ENCODE results near the gene GBP1. TPM values are rescaled to one million over a fixed set of nuclear protein-coding genes. Genes with fewer than 3 reads are reported as not detected.

GBP1 gene
- total and polyA plus RNA-seq, 2 donors (not counting 3 experiments of a cell fraction or from before 2014, with no cell fraction given) = 11.6 to 28.0 TPM

DNA sequence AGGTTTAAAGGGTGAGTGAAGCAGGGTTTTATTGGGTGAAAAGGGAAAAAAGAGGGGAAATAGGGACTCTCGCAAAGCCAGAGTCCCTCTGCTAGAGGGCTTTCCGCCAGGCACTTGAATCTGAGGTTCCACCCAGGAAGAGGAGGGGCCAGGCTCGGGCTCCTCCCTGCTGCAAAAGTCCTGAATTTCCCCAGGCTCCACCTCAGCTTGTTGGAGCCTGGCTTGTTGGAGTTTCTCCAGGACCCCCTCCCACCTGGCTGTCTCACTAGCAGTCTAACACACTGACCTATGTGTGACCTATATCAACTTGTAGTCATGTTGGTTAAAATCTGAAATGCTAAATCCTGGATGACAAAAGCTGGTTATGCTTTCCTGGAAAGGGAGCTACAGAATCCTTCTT lies 35.4 kb upstream of the GBP1 start:
- intact Hi-C loops (cut with micrococcal nuclease) (no loop called here), dilution Hi-C loops (cut with MboI; ENCODE audit: extremely low pct_ligation_motif_present, low sequenced_read_pairs) (no loop called here)
- H3K4me2 ChIP-seq (ENCODE audit: insufficient read depth, low read length) = no peak overlapping the region
- H3K9me1 ChIP-seq (replicated peaks; ENCODE audit: control insufficient read depth, extremely low read depth, insufficient read depth, low read length) = no peaks in the 10 kb centered on the region
- no peaks in the 10 kb centered on the region for H3K79me2 ChIP-seq (ENCODE audit: control insufficient read depth, insufficient read depth, low read length)
- no peak overlapping the region for H3K9ac ChIP-seq (replicated peaks; ENCODE audit: extremely low read depth, insufficient read depth, low read length)
- TF ChIP-seq EZH2 (IDR thresholded peaks at IDR 0.05; ENCODE audit: borderline replicate concordance, low read depth, low read length, severe bottlenecking) (no peak), CTCF (IDR thresholded peaks at IDR 0.05; ENCODE audit: extremely low read depth in 1 of 2, insufficient read depth in 1 of 2, low read depth in 1 of 2, low read length in 2 of 2) (no peak), POLR2A (IDR thresholded peaks at IDR 0.05; ENCODE audit: low read depth, low read length) (no peak), POLR2AphosphoS5 (IDR thresholded peaks at IDR 0.05; ENCODE audit: insufficient read depth, low read depth, low read length) (no peak), FOS (IDR thresholded peaks at IDR 0.05; ENCODE audit: borderline replicate concordance, insufficient read depth, low read length) (no peak), GATA2 (IDR thresholded peaks at IDR 0.05; ENCODE audit: insufficient read depth, insufficient read length, low read depth, low read length) (no peak), JUN (IDR thresholded peaks at IDR 0.05; ENCODE audit: borderline replicate concordance, insufficient read depth, insufficient read length, low read depth) (no peak), MYC (IDR thresholded peaks at IDR 0.05; ENCODE audit: low read depth, low read length) (no peak)
- TF ChIP-seq, protein P1, sequence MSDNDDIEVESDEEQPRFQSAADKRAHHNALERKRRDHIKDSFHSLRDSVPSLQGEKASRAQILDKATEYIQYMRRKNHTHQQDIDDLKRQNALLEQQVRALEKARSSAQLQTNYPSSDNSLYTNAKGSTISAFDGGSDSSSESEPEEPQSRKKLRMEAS (IDR thresholded peaks at IDR 0.05; ENCODE audit: insufficient read depth, insufficient read length) = no peak
- no peak overlapping the region for H2AFZ ChIP-seq (ENCODE audit: low read depth, low read length)
- ChIA-PET CTCF (interaction anchor here (0.6 kb wide), 1 partner anchor 65 kb away, joined by 3 read pairs; no protein-coding TSS in a partner anchor), POLR2A (no interaction called here)
- no TSS peak for BruUV-seq (replicated peaks)
- no peaks in the 10 kb centered on the region for H3K27me3 ChIP-seq (ENCODE audit: control insufficient read depth in 2 of 2, insufficient read depth in 2 of 2, low read length in 2 of 2)
- no peak overlapping the region for H3K27ac ChIP-seq (ENCODE audit: insufficient read depth, low read depth, low read length)
- H4K20me1 ChIP-seq (replicated peaks; ENCODE audit: control insufficient read depth, extremely low read depth, insufficient read depth, low read length) = no peaks in the 10 kb centered on the region
- no peaks in the 10 kb centered on the region for H3K9me3 ChIP-seq (replicated peaks; ENCODE audit: control insufficient read depth, insufficient read depth, low read length)
- no peak overlapping the region for H3K4me3 ChIP-seq (replicated peaks in 1 of 3; ENCODE audit: insufficient read depth in 1 of 3, low read depth in 1 of 3, low read length in 3 of 3)
- DNase-seq (ENCODE audit: low read depth, low spot score) (no peak), FAIRE-seq (no peak)
- H3K4me1 ChIP-seq (ENCODE audit: control insufficient read depth, extremely low read depth, insufficient read depth, low read length) = no peaks in the 10 kb centered on the region
- no peaks in the 10 kb centered on the region for H3K36me3 ChIP-seq (ENCODE audit: control insufficient read depth in 2 of 2, extremely low read depth in 1 of 2, insufficient read depth in 2 of 2, low read length in 2 of 2)

All from endothelial cell of umbilical vein (primary cell).